DND-41 (cell line): ENCODE data around the gene TBC1D3G.
"Not testable (repeated sequence)": the region's sequence is repeated elsewhere in the genome, so short reads cannot be mapped to it uniquely, and the experiment has no call there.

Experiments
- EZH2 ChIP-seq: IDR thresholded peaks from 3 replicates; pipeline ENCODE4 v1.6.1; 2012; ENCODE audit warnings: borderline replicate concordance, low read depth, mild to moderate bottlenecking, moderate library complexity, low read length, inconsistent platforms; ENCODE audit not compliant: severe bottlenecking
- TF ChIP-seq, protein P1 (sequence below): IDR thresholded peaks from 2 replicates; pipeline ENCODE4 v1.5.1; 2012; ENCODE audit warnings: borderline replicate concordance, low read length, moderate library complexity, mild to moderate bottlenecking; ENCODE audit not compliant: poor library complexity, severe bottlenecking; ENCODE audit errors: extremely low read depth

DNA sequence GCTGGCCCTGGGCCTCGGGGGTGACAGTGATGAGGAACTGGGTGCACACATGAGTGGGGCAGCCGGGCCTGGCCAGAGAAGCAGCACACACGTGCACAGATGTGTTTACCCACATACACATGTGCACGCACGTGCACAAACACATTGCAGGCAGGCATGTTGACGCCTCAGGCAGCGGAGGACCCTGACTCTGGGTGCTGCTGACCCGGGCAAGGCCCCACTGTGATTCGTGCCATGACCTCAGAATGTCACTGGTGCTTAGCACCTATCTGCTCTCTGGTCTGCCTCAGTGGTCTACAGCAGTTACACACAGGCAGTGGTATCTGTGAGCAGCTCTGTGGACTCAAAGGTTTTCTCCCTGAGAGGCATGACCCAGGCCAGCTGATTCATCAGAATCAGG, at the start of gene TBC1D3G:
- TF ChIP-seq, protein P1, sequence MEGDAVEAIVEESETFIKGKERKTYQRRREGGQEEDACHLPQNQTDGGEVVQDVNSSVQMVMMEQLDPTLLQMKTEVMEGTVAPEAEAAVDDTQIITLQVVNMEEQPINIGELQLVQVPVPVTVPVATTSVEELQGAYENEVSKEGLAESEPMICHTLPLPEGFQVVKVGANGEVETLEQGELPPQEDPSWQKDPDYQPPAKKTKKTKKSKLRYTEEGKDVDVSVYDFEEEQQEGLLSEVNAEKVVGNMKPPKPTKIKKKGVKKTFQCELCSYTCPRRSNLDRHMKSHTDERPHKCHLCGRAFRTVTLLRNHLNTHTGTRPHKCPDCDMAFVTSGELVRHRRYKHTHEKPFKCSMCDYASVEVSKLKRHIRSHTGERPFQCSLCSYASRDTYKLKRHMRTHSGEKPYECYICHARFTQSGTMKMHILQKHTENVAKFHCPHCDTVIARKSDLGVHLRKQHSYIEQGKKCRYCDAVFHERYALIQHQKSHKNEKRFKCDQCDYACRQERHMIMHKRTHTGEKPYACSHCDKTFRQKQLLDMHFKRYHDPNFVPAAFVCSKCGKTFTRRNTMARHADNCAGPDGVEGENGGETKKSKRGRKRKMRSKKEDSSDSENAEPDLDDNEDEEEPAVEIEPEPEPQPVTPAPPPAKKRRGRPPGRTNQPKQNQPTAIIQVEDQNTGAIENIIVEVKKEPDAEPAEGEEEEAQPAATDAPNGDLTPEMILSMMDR, result not testable (repeated sequence)
- not testable (repeated sequence) for TF ChIP-seq EZH2
